Activated CD4-positive, alpha-beta T cell treated with anti-CD3 and anti-CD28 coated beads for 48 hours (primary cell): Measurements from ENCODE around the gene PARVA.

Experiments used
- DNase-seq: peaks from one replicate; pipeline ENCODE4 v3.0.0-alpha.2; 2020

The PARVA gene

DNA sequence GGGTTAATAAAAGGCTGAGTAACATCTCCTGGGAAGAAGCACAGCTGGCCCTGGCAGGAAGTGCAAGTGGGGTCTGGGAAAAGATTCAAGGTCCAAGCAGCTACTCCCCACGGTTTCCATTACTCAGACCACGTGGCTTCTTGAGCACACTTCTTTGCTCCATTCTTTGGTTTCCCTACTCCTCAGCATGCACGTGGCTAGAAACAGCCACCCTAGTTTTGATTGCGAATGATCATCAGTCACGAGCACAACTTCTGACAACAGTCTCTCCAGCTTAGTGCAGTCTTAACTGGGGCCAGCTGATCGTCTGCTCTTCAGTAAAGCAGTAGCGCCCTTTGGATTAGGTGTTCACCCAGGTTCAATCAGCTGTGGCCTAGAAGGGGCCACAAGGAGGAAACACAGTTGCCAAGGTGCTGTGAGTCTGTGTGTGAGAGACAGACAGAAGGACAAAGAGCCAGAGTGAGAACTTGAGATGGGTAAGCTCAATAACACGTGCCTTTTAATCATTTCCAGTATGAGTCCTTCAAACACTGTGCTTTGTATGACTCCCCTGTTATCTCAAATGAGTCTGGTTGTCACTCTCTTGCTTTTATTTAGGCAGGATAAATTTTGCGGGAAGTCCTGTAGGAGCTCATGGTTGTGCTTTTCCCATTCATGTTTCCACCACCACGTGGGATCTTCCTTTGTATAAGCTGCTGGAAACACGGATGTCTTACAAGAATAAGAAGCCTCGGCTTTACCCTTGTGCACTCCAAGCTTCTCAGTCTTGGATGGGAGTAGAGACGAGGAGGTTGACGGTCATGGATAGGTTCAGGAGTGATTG, 901 bp upstream of the PARVA start:
- DNase-seq: no peak

DNA sequence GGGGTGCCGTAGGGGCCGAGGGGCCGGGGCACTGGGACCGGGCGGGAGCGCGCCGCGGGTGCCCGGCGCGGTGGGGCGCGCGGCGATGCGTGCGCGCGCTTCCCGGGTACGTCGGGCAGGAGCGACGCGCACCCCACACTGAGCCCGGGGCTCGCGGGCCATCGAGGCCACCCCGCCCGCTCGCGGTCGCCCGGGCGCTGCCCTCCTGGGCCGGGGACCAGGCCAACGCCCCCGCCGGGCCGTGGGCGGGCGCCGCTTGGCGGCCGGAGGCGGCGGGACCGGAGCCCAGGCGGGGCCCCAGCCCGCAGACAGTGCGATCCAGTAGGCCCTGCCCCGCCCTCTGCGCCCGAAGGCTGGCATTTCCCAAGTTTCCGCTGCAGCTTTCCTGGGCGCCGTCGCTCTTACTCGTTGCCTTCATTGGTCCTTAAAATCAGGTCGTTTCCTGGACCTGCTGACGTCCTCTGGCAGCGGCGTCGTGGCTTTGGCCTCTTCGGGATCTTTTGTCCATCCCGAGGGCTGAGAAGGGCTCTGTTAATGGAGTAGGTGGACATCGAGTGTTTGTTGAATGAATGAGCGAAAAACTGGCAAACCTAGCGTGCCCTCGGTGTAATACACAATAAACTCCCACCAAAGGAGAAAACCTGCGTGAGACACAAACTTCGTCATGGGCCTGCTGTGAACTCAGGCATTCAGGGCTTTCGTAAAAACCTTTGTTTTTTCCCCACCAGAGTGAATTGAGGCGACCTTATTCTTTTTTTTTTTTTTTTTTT, 638 bp downstream of the PARVA start:
- no peak for DNase-seq

DNA sequence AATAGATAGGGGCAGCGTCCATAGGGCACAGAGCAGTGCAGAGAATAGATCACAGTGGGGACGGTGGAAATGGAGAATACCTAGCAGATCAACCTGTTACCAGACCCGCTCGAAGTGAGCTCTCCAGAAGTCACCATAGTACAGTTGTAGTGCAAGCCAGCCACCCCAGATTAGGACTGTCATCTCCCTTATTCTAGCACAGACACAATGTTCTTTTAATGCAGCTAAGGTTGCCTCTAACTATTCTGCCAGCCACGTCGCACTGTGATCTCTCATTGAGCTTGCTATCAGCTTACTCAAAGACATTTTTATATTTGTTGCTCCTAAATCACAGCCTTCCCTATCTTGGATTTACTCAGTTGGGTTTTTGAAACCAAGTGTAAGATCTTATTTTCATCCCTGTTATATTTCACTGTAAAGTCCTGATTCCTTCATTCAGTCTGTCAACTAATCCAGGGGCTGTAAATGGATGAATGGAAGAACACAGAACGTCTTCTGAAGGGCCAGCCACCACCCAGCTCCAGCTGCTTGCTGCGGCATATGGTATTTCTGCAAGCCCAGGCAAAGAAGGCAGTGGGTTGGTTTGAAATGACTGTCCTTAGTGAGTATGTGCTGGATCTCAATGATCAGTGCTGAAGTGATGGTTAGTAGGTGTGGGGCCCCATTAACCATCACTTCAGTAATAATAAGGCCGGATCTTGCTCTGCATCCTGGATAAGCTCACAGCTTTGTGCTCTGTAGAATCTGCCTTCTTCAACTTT, 3.4 kb downstream of the PARVA start:
- no peak for DNase-seq

DNA sequence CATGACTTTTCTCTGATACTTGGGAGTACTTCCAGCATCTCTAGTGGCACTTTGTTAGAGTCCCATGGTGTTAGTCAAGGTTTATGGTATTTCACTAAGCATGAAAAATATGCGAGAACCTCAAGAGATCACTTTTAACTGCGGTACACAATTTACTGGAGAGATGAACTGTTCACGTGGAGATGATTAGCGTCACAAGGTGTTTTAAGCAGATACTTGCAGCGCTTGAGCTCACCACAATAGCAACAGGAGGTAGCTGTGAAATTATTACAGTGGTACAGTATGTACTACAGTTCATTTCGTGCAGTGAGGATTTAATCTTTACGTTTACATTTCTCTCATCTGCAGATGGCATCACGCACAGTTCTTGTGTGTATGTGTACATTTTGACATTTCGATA, 4.5 kb downstream of the PARVA start:
- no peak for DNase-seq

DNA sequence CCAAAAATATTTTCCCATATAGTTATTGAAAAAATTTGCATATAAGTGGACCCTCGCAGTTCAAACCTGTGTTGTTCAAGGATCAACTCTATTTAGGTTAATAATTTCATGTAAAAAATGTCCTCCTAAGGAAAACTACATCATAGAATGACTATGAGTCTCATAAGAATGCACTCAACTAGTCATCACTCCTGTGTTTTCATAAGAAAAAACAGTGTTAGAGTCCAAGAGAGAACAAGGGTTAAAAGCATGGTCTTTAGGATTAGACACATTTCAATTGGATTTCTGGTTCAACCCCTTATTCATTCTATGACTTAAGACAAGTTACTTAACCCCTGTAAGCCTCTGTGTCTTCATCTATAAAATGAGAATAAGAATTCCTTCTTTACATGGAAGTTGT, 5.1 kb downstream of the PARVA start:
- DNase-seq: no peak

DNA sequence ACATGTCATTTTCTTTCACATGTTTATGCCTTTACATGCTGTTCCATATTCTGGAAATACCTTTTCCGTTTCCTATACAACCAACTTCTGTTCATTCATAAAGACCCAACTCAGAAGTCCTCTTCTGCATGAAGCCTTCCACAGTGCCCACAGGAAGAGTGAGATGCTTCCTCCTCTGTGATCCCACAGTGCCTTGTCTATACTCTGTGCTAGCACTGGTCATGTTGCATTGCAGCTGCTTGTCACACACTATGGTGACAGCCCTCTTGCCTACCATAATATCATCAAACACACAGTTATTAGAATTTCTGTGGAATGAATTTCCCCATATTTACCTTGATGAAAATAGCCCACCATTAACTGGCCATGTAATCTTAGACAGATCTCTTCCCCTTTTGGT, 8.9 kb downstream of the PARVA start:
- DNase-seq: no peak

DNA sequence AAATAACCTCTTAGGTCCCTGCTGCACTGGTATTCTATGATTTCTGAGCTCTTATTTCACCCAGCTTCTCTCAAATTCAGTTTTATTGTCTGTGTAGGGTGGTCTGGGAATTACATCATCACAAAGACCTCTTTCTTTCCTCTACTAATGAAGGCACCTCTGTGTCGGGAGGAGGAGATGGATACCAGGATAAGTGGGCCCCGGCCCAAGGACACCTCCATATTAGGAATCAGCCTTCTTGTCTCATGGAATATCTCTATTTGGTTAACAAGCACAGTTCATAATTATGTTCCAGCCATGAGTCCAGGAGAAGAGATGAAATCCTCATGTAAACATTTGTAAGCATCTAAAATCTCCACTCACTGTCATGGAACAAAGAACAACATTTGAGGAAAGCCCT, 9.4 kb downstream of the PARVA start:
- DNase-seq: no peak

DNA sequence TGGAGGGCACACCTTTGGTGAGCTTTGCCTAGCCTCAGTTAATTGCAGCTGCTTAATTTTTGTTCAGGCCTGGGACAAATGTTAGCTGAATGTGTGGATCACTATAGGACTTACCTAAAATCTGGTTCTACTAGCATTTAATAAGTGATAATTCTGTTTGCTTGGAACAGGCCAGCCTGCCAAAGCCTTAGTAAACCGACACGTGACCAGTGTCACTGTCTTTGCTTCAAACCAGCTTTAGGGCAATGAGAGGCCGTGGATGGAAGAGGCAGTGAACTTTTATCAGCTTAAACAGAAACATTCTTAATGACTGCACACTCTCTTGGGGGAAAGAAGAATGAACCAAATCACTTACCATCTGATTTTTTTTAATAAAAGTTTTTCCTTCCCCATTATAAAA, 10.8 kb downstream of the PARVA start:
- no peak for DNase-seq

DNA sequence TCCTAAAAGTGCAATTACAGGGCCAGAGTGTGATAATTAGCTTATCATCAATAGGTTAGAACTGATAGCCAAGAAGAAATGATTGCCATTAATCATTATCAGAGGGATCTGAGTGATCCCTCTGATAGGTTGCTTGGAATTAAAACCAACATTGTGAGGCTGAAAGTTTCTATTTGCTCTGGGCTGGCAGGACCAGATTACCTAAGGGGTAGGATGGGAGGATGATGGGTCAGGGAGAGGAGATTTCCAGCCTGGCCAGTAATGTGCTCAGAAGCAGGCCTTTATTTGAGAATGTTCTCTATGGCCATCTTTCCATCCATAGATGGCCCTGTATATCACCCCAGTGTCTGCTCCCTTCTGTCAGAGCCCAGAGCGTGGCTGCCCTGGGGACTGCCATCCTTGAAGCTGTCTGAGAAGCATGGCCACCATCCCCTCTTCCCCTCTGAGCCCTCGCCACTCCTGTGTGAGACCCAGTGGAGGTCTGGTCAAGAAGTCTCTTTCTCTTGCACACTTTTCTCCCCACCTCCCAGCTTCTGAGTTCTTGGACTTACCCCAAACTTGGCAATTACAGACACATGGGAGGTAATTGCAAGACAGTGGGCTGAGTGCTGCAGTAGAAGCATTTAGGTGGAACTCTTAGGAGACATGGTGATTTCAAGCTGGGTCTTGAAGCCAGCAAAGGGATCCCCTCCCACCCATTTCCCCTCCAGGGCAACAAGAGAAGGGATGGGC, 11.7 kb downstream of the PARVA start:
- no peak for DNase-seq

DNA sequence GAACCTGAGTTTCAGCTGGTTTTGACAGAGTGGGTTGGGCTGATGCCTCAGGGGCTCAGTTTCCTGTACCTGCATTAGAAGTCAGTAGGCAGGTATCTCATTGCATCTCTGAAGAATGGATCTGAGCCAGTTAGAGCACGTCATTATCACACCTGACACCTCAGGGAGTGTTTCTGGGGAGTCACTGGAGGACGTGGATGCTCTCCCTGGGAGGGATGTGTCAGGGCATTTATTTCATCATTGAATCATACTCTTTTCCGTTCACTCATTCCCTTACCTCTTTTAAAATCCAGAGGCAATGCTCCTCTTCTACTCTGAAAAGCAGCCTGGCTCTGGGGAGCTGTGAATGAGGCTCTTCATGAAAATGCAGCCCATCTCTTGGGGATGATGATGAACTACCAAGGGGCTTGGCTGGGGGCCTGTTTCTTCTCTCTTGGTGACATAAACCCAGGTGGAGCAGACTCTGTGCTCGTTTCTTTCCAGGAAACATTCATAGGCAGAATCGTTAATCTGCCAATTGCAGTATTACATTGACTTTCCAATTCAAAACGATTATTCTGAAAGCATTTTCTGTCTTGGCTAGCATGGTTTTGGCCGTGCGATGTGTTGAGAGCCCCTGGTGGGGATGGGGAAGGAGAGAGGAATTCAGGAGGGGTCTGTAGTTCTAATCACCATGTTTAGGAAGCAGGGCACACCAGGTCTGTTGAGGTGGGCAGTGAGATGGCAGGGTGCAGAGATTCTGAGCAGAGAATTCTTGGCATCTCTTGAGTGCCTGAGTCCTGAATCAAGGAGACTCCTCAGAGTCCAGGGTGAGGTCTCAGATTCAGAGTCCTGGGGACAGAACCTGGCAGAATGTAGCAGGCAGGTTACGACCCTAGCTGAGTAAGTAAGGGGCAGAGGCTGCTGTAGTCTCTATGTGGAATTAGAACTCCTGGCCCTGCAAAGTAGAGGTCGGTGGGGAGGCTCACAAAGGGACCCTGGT, 12.6 kb downstream of the PARVA start:
- DNase-seq: no peak

DNA sequence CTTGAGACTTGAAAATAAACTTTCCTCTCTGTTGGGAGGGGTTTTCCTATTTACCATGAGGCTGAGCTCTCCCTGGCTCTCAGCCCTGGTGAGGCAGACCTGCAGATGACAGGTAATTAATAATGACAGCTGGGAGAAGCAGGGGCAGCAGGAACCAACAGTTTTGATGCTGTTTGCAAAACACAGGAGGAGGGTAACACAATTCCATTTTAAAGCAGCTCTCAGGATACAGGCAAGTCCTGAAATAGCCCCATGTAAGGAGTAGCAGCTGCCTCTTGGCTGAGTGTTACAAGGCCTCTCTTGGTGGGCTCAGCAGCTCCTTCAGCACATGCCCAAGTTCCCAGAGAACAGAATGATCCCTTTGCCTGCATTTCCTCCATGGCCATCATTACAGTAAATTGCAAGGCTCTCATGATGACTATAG, 13.3 kb downstream of the PARVA start:
- DNase-seq: no peak

DNA sequence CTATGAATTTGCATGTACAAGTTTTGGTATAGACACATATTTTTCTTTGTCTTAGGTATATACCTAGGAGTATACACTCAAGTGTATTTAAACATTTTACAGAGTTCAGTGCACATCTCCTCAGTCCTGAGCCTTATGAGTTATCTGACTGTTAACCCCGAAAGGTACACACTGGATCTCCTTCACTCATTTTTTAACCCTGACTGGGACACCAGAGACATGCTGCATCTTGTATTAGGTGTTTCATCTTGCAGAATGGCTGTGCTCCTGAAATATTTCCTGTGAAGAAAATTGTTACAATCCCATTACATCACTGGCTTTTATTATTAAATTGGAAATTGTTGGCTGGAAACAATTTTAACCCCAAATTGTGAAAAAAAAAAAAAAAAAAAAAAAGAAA, 15.3 kb downstream of the PARVA start:
- DNase-seq: no peak

DNA sequence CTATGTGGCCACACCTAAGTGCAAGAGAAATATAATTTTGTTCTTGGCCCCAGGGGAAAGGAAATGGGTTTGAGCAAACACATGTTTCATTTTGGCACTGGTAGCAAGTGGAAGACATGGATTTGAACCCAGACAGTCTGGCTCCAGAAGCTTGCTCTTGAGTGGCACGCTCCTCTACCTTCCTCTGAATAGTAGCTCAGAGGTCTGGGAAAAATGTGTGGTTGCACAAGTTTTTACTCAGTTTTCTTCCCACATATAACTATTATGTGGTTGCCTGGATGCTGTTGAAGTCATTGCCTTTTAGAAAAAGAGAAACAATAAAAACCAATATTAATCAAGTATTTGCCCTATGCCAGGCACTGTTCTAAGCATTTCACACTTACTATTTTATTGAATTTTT, 16.3 kb downstream of the PARVA start:
- no peak for DNase-seq

DNA sequence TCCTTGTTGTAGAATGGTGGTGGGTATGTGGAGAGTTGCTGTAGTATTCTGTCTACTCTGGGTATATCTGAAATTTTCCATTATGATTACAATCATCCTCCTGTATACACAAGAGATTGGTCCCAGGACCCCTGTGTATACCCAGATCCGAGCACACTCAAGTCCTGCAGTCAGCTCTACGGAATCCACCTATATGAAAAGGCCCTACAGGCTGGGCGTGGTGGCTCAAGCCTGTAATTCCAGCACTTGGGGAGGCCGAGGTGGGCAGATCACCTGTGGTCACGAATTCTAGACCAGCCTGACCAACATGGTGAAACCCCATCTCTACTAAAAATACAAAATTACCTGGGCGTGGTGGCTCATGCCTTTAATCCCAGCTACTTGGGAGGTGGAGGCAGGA, 17.2 kb downstream of the PARVA start:
- no peak for DNase-seq

DNA sequence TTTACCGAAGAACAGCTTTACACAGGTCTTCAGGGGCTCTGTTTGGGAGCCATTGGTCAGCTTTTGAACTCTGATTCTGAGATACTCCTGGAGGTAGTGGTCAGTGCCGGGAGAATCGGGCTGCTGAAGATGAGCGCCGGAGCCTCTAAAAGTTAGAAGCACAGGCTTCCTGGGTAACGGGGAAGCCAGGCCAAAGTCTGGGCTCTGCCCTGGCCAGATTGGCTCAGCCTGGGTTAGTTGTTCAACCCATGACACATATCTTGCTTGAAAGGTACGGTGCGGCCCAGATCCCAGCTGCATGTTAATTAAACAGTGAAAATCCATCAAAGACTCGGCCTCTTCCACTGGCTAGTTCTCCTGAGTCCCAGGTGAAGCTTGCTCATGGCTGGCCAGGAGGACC, 18.0 kb downstream of the PARVA start:
- no peak for DNase-seq

DNA sequence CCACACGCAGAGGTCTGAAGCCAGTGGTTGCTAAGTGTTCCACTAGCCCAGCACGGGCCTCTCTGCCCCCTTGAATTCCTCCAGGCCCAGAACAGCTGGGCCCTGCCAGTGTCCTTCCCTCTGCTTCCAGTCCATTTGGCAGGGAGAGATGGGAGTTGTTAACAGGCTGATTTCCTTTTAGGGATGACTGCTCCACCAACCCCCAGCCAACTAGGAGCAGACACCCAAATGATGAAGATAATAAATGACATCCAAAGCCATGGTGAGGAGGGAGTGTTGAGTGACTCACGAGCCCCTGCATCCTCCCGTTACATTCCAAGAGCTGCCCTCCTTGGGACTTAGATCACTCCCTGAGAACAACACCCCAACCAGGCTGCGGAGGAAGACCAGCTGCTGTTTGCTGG, 20.6 kb downstream of the PARVA start:
- no peak for DNase-seq

DNA sequence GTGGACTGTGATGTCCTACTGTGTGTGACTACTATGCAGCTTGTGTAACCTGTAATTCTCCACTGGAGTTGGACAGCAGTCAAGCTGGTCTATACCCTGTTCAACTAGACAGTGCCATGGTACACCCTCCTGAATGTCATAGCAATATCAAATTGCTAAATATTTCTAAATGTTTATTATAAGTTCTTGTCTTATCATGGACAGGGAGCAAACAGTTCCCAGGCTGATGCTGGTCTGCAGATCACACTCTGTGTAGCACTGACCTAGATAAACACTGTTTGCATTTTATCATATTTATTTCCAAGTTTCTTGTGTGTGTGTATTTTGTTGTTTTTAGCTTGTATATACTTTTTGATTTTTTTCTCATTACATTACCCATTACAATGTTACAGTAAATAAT, 22.0 kb downstream of the PARVA start:
- DNase-seq: no peak

DNA sequence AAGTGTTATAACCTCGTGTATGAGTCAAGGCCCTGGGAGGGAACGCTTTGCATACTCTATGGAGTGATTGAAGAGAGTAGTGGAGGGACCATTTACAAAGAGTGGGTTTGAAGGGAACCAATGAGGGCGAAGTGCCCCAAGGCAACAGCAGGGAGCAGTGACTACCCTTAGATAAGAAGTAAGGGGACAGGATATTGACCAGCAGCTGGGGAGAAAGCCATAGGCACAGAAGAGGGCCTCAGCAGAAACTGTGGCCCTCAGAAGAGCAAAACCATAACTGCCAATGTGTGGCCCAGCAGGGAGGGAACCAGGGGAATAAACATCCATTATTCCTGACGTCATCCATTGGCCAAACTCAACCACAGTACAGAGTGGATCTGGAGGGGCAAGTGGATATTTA, 24.7 kb downstream of the PARVA start:
- DNase-seq: no peak

DNA sequence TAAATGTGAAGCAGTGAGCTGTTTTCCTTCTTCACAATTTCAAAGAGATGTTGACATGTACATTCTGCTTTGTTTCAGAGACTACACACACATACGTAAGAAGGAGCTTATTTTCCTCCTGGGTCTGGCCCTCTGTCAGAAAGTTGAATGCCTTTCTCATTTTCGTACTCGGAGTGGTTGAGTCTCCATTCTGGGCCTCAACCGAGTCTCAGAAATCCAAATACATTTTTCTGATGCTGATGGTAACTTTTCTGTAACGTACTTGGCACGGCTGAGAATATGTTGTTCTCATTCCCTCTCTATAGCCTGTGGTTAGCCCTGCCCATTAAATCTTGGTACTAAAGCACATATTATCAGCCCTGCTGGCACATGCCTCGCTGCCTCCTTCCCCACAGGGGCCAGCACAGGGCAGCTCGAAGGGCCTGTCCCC, 25.3 kb downstream of the PARVA start:
- no peak for DNase-seq

DNA sequence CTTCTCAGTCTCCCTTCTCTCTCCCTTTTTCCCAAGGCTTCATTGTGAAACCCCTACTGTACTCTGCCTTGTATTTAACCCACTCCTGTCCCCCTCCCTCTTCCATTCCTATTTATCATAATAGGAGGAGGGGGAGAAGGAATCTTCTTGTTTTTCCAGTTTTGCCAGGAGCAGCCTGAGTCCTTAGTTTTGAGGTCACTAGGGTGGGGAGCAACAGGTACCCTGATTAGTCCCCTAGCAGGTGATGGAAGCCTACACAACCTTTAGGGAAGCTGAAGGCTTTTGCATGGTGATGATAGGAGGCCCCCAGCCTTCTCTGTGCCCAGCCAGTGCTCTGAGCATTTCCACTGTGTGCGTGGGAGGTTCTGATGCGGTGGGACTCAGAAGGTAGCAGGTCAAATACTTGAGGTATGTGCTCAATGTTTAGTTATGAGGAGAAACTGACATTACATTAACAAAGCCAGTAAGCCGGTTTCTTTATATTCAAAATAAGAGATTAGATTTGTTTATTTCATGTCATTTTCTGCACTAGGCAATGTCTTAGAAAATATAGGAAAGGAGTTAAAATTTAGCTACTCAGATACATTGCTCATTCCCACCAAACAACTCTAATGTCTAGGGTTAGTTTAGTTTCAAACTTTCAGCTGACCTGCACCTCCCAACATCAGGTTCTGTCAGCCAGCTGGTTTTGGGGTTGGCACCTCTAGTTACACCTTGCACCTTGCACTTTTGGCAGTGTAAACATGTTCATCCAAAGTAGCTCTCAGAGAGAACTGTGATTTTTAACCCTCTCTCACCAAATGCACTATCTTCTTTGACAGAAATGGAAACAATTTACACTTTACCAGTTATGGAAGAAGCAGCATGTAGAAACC, 26.0 kb downstream of the PARVA start:
- no peak for DNase-seq

DNA sequence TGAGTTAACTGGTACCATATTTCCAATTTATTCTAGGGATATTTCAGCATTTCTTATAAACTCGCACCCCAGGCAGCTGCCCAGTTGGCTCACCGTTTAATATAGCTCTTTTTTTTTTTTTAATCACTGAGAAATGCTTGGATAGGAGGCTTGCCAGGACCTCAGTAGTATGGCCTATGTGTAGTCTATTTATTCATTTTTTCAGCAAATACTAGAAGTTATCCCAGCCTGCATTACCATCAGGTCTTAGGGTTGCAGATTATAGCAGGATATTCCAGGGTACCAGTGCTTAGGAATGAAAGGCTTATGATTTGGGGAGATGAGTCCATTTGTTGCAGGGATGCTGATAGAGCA, 26.6 kb downstream of the PARVA start:
- no peak for DNase-seq
